ENCODE measurements around the gene MACF1.
A peak's percentile ranks its signal among the peaks of the same experiment; 100 is the strongest.

DNA sequence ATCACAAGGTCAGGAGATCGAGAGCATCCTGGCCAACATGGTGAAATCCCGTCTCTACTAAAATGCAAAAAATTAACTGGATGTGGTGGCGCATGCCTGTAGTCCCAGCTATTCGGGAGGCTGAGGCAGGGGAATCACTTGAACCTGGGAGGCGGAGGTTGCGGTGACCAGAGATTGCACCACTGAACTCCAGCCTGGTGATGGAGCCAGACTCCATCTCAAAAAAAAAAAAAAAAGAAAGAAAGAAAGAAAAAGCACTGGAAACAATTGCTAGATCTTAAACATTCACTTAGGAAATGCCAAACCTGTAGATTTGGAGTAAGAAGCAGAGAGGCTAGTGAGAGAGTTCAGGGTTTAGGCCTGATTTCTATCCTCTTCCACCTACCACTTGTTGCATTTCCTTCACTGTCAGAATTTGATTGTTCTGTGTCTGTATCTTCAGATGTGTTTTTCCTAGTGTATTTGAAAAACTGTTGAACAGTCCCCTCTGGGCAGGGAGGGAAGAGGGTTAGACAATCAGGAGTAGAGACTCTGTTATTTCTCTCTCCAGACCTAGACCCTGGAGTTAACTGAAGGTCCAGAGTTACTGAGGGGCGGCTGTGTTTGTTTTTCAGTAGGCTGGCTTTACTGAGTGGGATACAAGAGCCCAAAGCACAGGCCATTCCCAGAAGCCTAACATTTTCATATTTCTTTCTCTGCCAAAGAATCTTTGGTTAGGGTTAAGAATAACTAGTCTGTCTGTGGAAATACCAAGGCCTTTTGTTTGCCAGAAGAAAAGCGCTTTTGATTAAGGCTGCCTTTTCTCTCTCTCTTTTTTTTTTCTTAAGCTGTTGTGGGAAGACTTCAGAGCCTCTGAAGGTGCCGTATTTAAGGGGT is 31.1 kb upstream of the MACF1 start:
- TF ChIP-seq, protein P1, sequence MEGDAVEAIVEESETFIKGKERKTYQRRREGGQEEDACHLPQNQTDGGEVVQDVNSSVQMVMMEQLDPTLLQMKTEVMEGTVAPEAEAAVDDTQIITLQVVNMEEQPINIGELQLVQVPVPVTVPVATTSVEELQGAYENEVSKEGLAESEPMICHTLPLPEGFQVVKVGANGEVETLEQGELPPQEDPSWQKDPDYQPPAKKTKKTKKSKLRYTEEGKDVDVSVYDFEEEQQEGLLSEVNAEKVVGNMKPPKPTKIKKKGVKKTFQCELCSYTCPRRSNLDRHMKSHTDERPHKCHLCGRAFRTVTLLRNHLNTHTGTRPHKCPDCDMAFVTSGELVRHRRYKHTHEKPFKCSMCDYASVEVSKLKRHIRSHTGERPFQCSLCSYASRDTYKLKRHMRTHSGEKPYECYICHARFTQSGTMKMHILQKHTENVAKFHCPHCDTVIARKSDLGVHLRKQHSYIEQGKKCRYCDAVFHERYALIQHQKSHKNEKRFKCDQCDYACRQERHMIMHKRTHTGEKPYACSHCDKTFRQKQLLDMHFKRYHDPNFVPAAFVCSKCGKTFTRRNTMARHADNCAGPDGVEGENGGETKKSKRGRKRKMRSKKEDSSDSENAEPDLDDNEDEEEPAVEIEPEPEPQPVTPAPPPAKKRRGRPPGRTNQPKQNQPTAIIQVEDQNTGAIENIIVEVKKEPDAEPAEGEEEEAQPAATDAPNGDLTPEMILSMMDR (IDR thresholded peaks at IDR 0.05; ENCODE audit: low read depth, low read length, missing input control) = no peak
- TF ChIP-seq, protein P2, sequence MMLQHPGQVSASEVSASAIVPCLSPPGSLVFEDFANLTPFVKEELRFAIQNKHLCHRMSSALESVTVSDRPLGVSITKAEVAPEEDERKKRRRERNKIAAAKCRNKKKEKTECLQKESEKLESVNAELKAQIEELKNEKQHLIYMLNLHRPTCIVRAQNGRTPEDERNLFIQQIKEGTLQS (IDR thresholded peaks at IDR 0.05) = no peak
- TF ChIP-seq, protein P3, sequence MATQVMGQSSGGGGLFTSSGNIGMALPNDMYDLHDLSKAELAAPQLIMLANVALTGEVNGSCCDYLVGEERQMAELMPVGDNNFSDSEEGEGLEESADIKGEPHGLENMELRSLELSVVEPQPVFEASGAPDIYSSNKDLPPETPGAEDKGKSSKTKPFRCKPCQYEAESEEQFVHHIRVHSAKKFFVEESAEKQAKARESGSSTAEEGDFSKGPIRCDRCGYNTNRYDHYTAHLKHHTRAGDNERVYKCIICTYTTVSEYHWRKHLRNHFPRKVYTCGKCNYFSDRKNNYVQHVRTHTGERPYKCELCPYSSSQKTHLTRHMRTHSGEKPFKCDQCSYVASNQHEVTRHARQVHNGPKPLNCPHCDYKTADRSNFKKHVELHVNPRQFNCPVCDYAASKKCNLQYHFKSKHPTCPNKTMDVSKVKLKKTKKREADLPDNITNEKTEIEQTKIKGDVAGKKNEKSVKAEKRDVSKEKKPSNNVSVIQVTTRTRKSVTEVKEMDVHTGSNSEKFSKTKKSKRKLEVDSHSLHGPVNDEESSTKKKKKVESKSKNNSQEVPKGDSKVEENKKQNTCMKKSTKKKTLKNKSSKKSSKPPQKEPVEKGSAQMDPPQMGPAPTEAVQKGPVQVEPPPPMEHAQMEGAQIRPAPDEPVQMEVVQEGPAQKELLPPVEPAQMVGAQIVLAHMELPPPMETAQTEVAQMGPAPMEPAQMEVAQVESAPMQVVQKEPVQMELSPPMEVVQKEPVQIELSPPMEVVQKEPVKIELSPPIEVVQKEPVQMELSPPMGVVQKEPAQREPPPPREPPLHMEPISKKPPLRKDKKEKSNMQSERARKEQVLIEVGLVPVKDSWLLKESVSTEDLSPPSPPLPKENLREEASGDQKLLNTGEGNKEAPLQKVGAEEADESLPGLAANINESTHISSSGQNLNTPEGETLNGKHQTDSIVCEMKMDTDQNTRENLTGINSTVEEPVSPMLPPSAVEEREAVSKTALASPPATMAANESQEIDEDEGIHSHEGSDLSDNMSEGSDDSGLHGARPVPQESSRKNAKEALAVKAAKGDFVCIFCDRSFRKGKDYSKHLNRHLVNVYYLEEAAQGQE (IDR thresholded peaks at IDR 0.05) = no peak
- TF ChIP-seq, protein P4, sequence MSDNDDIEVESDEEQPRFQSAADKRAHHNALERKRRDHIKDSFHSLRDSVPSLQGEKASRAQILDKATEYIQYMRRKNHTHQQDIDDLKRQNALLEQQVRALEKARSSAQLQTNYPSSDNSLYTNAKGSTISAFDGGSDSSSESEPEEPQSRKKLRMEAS (IDR thresholded peaks at IDR 0.05) = no peak
- TF ChIP-seq EGR1 (IDR thresholded peaks at IDR 0.05; ENCODE audit: low read depth in 2 of 2) (no peak), RAD21 (IDR thresholded peaks at IDR 0.05) (peak in 1 of 2 donors; percentile 37), NR2F2 (IDR thresholded peaks at IDR 0.05) (no peak), YY1 (IDR thresholded peaks at IDR 0.05) (no peak), FOXA1 (IDR thresholded peaks at IDR 0.05) (no peak), SP1 (IDR thresholded peaks at IDR 0.05) (no peak), TAF1 (conservative IDR thresholded peaks at IDR 0.05) (no peak)
